Tibial nerve (tissue), 4 donors: Measurements from ENCODE around the gene BIRC5.

Experiments used
- EP300 ChIP-seq, 2 donors: sonication (generic); formaldehyde crosslinking; IDR thresholded peaks; one replicate each; pipeline ENCODE4 v1.6.1; 2017; ENCODE audit warnings: antibody characterized with exemption in 2 of 2, mild to moderate bottlenecking in 1 of 2
- POLR2A ChIP-seq, 2 donors: fragments of 450-650 bp; IDR thresholded peaks; one replicate each; pipeline ENCODE4 v1.6.1; 2017; ENCODE audit warnings: antibody characterized with exemption in 2 of 2, mild to moderate bottlenecking in 2 of 2, moderate library complexity in 2 of 2
- TF ChIP-seq, protein P1 (sequence below), 5 experiments: fragments of 200-600 bp in 3 of 5; fragments of 450-650 bp in 2 of 5; sonication (generic) in 3 of 5; IDR thresholded peaks; one replicate each; pipeline ENCODE4 v1.5.1; 2016 to 2019; ENCODE audit warnings: antibody characterized with exemption in 5 of 5, mild to moderate bottlenecking in 3 of 5, moderate library complexity in 2 of 5

- TF ChIP-seq, protein P1, sequence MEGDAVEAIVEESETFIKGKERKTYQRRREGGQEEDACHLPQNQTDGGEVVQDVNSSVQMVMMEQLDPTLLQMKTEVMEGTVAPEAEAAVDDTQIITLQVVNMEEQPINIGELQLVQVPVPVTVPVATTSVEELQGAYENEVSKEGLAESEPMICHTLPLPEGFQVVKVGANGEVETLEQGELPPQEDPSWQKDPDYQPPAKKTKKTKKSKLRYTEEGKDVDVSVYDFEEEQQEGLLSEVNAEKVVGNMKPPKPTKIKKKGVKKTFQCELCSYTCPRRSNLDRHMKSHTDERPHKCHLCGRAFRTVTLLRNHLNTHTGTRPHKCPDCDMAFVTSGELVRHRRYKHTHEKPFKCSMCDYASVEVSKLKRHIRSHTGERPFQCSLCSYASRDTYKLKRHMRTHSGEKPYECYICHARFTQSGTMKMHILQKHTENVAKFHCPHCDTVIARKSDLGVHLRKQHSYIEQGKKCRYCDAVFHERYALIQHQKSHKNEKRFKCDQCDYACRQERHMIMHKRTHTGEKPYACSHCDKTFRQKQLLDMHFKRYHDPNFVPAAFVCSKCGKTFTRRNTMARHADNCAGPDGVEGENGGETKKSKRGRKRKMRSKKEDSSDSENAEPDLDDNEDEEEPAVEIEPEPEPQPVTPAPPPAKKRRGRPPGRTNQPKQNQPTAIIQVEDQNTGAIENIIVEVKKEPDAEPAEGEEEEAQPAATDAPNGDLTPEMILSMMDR (IDR thresholded peaks at IDR 0.05), result no peak
- TF ChIP-seq POLR2A (IDR thresholded peaks at IDR 0.05) (no peak), EP300 (IDR thresholded peaks at IDR 0.05) (no peak)
Measured at GRCh38 chr17:78226759-78227454, 12.9 kb downstream of the BIRC5 start.
